ENCODE results near the gene BCL2L1.

The BCL2L1 gene

GRCh38 chr20:31642837-31643236, 79.8 kb downstream of the BCL2L1 start:
- DNase-seq (ENCODE audit: low spot score), result no peak
- TF ChIP-seq CTCF (IDR thresholded peaks at IDR 0.05; ENCODE audit: extremely low read depth, missing control alignments), result no peak

GRCh38 chr20:31641391-31641790, 81.3 kb downstream of the BCL2L1 start:
- no peak for DNase-seq (ENCODE audit: low spot score)
- no peak for TF ChIP-seq CTCF (IDR thresholded peaks at IDR 0.05; ENCODE audit: extremely low read depth, missing control alignments)

- no peak for TF ChIP-seq CTCF (IDR thresholded peaks at IDR 0.05; ENCODE audit: extremely low read depth, missing control alignments)
- no peak for DNase-seq (ENCODE audit: low spot score)
Observed at GRCh38 chr20:31640259-31640658, 82.4 kb downstream of the BCL2L1 start.

- DNase-seq (ENCODE audit: low spot score), result no peak
- TF ChIP-seq CTCF (IDR thresholded peaks at IDR 0.05; ENCODE audit: extremely low read depth, missing control alignments), result no peak
Observed at GRCh38 chr20:31638816-31639215, 83.9 kb downstream of the BCL2L1 start.

GRCh38 chr20:31638317-31638716, 84.4 kb downstream of the BCL2L1 start:
- DNase-seq (ENCODE audit: low spot score), result no peak

GRCh38 chr20:31637660-31638059, 85.0 kb downstream of the BCL2L1 start, which contains the start of gene COX4I2:
TSS of gene COX4I2 (plus strand) at chr20:31637912. CDS start at chr20:31639018, 1,106 bp downstream.
- no peak for TF ChIP-seq CTCF (IDR thresholded peaks at IDR 0.05; ENCODE audit: extremely low read depth, missing control alignments)
- no peak for DNase-seq (ENCODE audit: low spot score)

More at GRCh38 chr20:31638317-31638716, 84.4 kb downstream of the BCL2L1 start:
- TF ChIP-seq CTCF (IDR thresholded peaks at IDR 0.05; ENCODE audit: extremely low read depth, missing control alignments), result no peak

- no peak for TF ChIP-seq CTCF (IDR thresholded peaks at IDR 0.05; ENCODE audit: extremely low read depth, missing control alignments)
- DNase-seq (ENCODE audit: low spot score), result no peak
Observed at GRCh38 chr20:31633339-31633914, 89.2 kb downstream of the BCL2L1 start.
